ENCODE measurements around the gene ZHX3.

The ZHX3 gene

DNA sequence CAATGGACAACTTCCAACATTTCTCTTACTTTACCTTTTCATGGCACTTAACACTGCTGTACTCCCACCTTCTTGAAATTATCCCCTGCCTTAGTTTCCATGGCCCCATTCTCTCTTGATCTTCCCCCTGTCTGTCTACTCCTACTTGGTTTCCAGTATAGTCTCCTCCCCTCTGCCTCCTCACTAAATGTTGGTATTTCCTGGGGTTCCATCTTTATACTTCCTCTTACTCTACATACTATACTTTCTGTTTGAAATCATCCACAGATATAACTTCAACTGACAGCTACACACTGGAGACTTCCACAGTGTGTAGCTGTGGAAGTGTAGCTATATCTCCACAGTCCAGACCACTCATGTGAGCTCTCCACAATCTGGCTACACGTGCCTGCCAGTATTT, 13.5 kb downstream of the ZHX3 start:
- DNase-seq (ENCODE audit: low read depth, low spot score), result no peak

GRCh38 chr20:41300886-41301285, 16.6 kb downstream of the ZHX3 start:
- DNase-seq (ENCODE audit: low read depth, low spot score), result no peak

DNA sequence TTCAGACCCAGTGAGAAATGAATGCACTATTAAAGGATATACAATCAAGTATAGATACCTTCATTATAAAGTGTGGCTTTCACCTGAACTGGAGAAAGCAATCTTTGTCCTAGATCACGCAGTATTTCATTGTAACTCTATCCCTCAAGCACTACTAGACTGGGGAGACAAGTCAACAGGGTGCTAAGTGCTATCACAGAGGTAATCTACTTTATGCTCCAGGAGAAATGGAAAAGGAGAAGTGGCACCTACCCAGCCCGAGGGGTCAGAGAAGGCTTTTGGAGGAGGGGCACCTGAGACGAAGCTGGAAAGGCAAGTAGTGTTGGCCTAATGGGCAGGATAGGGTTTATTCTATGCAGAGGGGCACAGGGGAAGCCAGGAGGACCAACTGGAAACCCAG, 17.1 kb downstream of the ZHX3 start:
- no peak for DNase-seq (ENCODE audit: low read depth, low spot score)

DNA sequence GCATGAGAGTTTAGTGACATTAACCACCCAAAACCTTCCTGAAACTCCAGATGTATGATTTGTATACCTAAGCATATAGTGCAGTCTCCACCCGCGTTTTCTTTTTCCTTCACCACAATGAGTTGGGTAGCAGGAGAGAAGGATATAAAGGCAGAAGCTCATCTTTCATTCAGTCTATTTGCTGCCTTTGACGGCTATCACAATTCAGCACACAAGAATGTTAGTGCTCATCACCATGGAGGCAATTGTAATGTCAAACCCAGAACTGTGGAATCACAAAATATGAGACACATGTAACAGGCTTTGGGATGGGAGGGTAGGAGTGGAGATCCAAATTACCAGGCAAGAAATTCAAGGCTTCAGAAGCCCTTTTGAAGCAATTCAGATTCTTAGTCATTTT, 17.6 kb downstream of the ZHX3 start:
- no peak for DNase-seq (ENCODE audit: low read depth, low spot score)

DNA sequence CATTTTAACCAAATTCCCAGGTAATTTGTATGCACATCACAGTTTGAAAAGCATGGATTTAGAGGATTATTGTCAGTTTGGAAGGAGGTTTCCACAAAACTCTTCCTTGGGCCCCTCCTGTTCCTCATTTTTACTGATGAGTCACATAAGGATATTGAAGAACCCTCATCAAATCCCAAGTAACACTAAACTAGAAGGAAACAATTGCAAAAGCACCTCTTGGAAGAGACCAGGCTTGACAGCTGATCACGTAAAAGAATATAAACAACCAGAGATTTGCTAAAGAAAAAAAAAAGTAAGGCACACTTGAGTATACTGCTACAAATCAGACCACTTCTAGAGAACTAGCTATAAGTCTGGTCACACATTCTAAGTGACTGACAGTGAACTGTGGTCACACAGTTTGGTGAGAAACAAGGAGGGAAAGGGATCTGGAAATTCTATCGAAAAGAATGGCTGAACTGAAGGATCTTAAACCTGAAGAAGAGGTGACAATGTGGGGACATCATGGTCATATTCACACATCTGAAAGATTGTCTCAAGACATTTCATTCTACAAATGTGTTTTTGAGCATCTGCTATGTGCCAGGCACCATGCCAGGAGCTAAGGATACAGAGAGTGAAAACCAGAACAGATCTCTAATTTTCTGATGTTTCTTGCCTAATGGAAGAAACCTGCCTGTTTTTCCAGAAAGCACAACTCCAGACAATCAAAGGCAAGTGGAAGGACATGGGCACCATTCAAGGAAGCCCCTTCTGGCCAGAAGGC, 24.1 kb downstream of the ZHX3 start:
- no peak for DNase-seq (ENCODE audit: low read depth, low spot score)

DNA sequence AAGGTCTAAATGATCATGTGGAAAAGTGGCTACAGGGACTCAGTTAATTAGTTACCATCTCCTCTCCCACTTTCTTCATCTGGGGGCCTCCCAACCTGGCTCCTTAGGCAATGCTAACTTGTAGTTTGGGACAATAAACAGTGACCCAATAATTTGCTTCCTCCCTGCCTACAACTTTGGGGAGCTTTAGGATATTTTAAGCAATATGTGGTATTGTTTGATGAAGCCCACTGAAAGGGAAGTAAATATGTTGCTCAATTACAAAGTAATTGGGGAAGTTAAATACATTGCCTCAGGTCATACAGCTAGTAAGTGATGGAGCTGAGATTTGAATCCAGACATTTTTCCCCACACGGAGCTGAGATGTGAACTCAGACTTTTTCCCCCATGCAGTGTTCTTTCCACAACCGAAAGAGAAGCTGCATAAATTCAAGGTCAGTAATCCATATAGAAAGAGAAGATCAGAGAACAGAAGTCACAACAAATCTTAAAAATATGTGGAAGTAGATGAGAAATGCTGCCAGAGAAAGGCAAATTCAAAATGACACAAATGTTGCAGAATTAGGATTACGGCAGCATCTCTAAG, 26.6 kb downstream of the ZHX3 start:
- DNase-seq (ENCODE audit: low read depth, low spot score), result no peak

DNA sequence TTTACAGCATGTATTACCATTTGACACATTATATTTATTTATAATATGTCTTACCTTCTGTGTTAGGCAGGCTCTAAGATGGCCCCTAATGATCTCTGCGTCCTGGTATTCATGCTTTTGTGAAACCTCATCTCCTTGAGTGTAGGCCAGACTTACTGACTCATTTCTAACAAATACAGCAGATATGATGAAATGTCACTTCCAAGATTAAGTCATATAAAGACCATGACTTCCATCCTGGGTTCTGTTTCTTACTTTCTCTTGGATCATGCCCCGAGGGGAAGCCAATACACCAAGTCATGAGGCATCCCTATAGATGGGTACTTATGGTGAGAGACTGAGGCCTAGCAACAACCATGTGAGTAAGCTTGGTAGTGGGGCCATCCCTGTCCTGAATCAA, 30.2 kb downstream of the ZHX3 start:
- no peak for DNase-seq (ENCODE audit: low read depth, low spot score)

GRCh38 chr20:41286240-41286851, 31.2 kb downstream of the ZHX3 start:
- no peak for DNase-seq (ENCODE audit: low read depth, low spot score)

DNA sequence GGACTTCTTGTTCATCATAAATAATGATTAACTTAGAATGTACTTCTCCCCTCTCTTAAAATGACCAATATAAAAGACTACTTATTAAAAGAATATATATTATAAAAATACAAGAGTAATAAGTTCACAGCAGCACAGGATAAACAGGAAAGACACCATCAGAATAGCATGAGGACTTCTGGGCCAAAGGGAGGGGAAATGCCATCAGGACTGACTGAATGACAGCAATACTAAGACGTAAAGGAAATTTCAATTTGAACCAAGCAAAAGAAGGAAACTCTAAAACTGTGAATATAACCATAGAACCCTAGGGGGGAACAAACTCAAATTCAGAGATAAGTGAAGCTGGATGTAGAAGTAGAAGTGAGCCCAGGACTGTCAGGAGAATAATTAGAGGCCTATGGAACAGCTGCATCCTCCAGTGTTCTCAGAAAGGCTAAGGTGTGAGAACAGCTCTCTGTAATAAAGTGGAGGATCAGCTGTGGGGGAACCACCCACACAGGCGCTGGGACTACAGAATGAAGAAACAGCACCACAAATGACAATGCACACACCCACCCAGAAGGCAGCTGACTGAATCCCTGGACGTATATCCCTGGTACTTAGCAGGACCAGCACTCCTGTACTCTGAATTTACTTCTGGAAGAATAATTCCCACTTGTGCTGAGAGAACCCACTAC, 37.8 kb downstream of the ZHX3 start:
- DNase-seq (ENCODE audit: low read depth, low spot score), result no peak

DNA sequence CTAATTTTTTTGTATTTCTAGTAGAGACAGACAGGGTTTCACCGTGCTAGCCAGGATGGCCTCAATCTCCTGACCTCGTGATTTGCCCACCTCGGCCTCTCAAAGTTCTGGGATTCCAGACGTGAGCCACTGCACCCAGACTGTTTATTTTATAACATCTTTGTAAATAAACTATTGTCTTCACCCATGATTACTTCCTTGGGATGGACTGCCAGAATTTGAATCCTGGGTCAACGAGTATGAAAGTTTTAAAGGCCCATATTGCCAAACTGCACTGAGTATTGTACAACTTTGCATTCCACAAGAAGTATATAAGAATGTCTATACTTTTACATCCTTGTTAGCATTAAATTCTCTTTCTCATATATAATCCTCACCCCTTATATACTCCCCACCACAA, 38.6 kb downstream of the ZHX3 start:
- no peak for DNase-seq (ENCODE audit: low read depth, low spot score)

DNA sequence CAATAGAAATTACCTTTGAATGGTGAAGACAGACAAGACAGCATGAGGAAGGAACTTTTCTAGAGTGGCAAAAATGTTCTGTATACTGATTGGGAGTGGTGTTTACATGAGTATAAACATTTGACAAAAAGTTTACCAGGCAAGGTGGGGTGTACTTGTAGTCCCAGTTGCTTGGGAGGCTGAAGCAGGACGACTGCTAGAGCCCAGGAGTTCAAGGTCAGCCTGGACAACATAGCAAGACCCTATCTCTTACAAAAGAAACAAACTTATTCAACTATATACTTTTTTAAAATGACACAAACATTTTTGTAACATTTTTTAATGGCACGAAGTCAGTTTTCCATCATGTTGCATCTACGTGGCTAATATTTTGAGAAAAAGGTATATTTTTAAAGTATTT, 40.5 kb downstream of the ZHX3 start:
- DNase-seq (ENCODE audit: low read depth, low spot score), result no peak

DNA sequence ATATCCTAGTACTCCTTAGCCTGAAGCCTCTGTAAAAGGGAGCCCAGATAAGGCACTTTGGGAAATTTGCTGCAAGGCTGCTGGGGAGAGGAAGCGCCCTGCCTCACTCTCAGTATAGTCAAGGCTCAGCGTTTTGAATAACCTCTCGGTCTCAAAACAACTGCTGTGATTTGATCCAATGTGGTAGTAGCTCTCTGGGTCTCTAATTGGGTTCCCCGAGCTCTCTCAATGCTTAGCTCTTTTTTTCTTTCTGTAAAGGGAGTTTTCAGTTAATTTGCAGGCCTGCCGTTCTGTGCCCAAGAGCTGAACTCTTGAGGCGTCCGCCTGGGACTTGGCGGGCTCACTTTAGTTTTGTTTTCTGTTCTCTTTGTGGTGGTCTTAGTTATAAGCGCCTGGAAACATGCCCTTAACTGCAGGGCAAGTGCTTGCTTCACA, 41.2 kb downstream of the ZHX3 start:
- DNase-seq (ENCODE audit: low read depth, low spot score), result no peak

GRCh38 chr20:41275301-41275731, 42.2 kb downstream of the ZHX3 start:
- DNase-seq (ENCODE audit: low read depth, low spot score), result no peak

GRCh38 chr20:41274152-41274551, 43.4 kb downstream of the ZHX3 start:
- DNase-seq (ENCODE audit: low read depth, low spot score), result no peak

DNA sequence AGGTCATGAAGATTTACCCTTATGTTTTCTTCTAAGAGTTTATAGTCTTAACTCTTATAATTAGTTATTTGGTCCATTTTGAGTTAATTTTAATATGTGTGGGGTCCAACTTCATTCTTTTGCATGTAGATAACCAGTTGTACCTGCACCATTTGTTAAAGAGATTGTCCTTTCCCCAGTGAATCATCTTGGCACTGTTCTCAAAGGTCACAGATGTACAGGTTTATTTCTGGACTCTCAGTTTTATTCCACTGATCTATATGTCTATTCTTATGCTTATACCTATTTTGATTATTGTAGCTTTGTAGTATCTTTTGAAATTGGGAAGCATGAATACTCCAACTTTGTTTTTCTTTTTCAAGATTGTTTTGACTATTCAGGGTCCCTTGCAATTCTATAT, 44.1 kb downstream of the ZHX3 start:
- no peak for DNase-seq (ENCODE audit: low read depth, low spot score)

DNA sequence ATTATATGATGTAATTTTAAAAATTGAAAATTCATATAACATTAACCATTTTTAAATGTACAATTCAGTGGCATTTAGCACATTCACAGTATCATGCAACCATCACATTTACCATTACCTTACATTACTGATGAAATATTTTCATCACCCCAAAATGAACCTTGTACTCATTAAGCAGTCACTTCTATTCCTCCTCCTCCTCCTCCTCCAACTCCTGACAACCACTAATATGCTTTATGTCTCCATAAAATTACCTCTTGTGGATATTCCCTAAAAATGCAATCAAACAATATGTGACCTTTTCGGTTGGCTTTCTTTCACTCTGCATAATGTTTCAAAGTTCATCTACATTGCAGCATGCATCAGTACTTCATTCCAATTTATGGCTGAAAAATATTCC, 45.2 kb downstream of the ZHX3 start:
- no peak for DNase-seq (ENCODE audit: low read depth, low spot score)

- no peak for DNase-seq (ENCODE audit: low read depth, low spot score)
Observed at GRCh38 chr20:41268917-41269652, 48.4 kb downstream of the ZHX3 start.

GRCh38 chr20:41268402-41268801, 49.1 kb downstream of the ZHX3 start:
- no peak for DNase-seq (ENCODE audit: low read depth, low spot score)

DNA sequence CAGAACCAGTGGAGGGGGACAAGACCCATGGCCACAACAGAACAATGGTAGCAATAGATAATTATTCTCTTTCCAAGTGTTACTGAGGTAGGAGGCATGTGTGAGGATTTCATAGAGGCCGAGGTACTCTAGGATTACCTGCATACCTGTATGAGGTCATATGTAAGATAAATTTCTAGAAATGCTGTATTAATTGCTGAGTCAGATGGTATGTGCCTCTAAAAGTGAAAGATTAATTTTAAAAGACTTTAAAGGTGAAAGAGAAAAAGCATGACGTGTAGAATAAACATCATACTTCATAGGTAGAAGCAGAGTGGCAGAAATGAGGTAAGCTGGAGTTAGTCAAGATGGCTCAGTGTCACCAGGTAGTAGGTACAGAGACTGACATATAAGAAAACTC, 51.6 kb downstream of the ZHX3 start:
- DNase-seq (ENCODE audit: low read depth, low spot score), result no peak

DNA sequence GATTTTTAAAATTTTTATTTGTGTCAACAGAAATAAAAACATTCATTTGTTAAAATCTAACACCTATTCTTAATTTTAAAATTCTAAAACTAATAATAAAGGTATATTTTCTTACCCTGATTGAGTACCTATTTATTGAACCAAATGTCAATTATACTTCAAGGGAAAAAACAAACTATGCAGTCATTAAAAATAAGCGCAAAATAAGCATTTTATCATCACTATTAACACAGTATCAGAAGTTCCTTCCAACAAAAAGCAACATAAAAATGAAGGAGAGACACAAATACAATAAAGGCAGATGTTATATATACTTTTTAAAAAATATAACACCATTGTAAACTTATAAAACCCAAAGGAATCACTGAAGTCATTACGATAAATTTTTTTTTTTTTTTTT, 52.7 kb downstream of the ZHX3 start:
- no peak for DNase-seq (ENCODE audit: low read depth, low spot score)

- no peak for DNase-seq (ENCODE audit: low read depth, low spot score)
Observed at GRCh38 chr20:41261790-41262717, 55.5 kb downstream of the ZHX3 start.

Measured in ELF-1 (cell line).